Stimulated activated CD4-positive, alpha-beta T cell treated with anti-CD3 and anti-CD28 coated beads, Interleukin-1b, Interleukin-23, amount 100 ng/mL, for 4 hours (primary cell): ENCODE results near the gene CIAO2B.

Source experiments
- DNase-seq, 2 donors: peaks; one replicate each; pipeline ENCODE4 v3.0.0-alpha.2; 2020; ENCODE audit warnings: low read depth in 2 of 2

Gene CIAO2B

DNA sequence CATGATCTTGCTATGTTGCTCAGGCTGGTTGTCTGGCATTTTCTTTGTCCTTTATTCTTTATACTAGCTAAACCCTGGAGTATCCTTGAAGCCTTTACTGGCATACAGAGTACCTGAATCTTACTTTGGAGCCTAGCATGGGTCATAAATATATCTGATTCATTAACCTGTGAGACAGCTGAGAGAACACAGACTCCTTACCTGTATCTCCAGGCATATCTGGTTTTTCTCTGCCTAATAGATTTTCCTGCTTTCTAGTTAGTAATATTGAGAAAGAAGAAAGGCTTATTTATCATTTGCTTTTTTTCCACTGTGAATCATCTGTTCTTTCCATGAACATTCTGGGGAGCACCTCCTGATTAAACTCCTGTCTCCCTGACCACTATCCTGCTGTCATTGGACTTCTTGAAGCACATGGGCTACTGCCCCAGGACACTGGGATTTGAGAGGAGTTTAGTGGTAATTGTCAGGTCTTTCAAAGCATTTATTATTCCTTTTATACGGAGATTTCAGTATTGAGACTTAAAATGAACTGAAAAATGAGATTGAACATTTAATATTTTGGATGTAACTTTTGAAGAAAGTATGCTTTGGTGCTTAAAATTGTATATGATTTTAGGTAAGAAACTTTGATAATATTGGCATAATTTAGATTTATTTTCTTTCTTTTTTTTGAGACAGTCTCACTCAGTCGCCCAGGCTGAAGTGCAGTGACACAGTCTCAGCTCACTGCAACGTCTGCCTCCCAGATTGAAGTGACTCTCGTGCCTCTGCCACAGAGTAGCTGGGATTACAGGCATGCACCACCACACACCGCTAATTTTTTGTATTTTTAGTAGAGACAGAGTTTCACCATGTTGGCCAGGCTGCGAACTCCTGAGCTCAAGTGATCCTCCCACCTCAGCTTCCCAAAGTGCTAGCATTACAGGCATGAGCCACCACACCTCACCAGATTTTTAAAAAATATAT lies 45.3 kb downstream of the CIAO2B start:
- DNase-seq = no peak

DNA sequence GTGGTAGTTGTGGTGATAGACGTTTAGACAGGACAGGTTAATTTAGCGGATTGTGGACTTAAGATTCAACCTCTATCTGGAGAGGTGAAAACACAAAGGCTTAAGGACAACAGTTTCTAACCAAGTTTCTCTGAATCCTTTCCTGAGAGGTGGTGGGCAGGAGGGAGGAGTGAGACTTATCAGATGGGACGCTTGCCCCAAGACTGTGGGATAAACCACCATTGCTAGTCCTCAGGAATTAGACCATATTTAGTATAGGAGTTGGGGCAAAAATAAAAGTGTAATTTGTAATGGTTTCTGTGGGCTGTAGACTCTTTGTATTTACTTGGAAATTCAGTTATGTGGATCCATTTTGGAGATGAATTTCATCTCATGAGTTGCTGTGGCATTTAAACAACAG lies 47.3 kb downstream of the CIAO2B start:
- DNase-seq = no peak

DNA sequence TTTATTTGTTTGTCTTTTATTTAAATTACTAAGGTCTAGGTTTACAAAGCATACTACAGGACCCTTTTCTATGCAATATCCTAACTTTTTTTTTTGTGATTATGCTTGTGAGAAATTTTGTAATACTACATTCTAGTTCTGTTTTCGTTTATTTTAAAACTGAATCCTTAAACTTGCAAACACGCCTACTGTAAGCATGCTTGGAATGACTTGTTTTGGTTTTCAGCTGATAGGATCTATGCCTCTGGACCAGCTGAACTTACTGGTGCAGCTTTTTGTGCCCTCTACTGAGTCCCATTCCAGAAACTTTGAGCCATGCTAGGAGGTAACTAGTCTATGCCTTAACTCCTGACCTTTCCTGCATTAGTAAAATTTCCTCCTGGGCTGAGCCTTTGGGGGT lies 47.9 kb downstream of the CIAO2B start:
- no peak for DNase-seq

- no peak for DNase-seq
These were observed 48.7 kb downstream of the CIAO2B start for GRCh38 chr16:66885491-66885890.

- DNase-seq = no peak
These were observed 51.5 kb downstream of the CIAO2B start for GRCh38 chr16:66882702-66883101.
